MCF 10A (cell line): Measurements from ENCODE around the gene RPS6KA2. TPM values are rescaled to one million over a fixed set of nuclear protein-coding genes. Genes with fewer than 3 reads are reported as not detected.

Experiments used
- BruUV-seq: library from RNA; stranded (reverse); fragments of 400-500 nt; replicated peaks from 2 replicates; lab custom pipeline; 2021; lab: Mats Ljungman, UMichigan
- CTCF ChIA-PET: fragments of 300-600 bp; sonication (Branson Sonifier 250); formaldehyde crosslinking; extraction: SDS; loops from one replicate; lab custom pipeline; 2021; ENCODE audit warnings: antibody characterized with exemption, inconsistent platforms; lab: Yijun Ruan, JAX
- POLR2A ChIA-PET: fragments of 300-600, 350-650 bp; sonication (Branson Sonifier 250); formaldehyde crosslinking; extraction: SDS; loops from one replicate; lab custom pipeline; 2020; ENCODE audit warnings: antibody characterized with exemption, inconsistent platforms; lab: Yijun Ruan, JAX
- DNase-seq: peaks from one replicate; pipeline ENCODE4 v3.0.0-alpha.2; 2018; ENCODE audit not compliant: unreplicated experiment
- H3K27ac Mint-ChIP-seq: one replicate; pipeline ENCODE4 v1.8.0; 2022; ENCODE audit warnings: mild to moderate bottlenecking, low read depth, mixed read lengths; ENCODE audit not compliant: unreplicated experiment
- H3K27me3 Mint-ChIP-seq: one replicate; pipeline ENCODE4 v1.8.0; 2022; ENCODE audit warnings: mixed read lengths; ENCODE audit not compliant: insufficient read depth, unreplicated experiment
- H3K36me3 Mint-ChIP-seq: one replicate; pipeline ENCODE4 v1.8.0; 2022; ENCODE audit warnings: mild to moderate bottlenecking, moderate library complexity, mixed read lengths; ENCODE audit not compliant: insufficient read depth, unreplicated experiment
- H3K4me1 Mint-ChIP-seq: one replicate; pipeline ENCODE4 v1.8.0; 2022; ENCODE audit warnings: mixed read lengths; ENCODE audit not compliant: insufficient read depth, unreplicated experiment
- H3K4me3 Mint-ChIP-seq: one replicate; pipeline ENCODE4 v1.8.0; 2022; ENCODE audit warnings: mild to moderate bottlenecking, moderate library complexity, mixed read lengths; ENCODE audit not compliant: unreplicated experiment
- H3K9me3 Mint-ChIP-seq: one replicate; pipeline ENCODE4 v1.8.0; 2022; ENCODE audit warnings: mixed read lengths; ENCODE audit not compliant: unreplicated experiment
- CTCF ChIP-seq: fragments of 200-600 bp; IDR thresholded peaks from one replicate; pipeline ENCODE4 v1.8.0; 2022; ENCODE audit warnings: antibody characterized with exemption, mild to moderate bottlenecking; ENCODE audit not compliant: unreplicated experiment
- intact Hi-C: fragments of 100-400 bp; cut with micrococcal nuclease; formaldehyde crosslinking; loops from 2 replicates; pipeline ENCODE4 v1.14.1; 2022
- total RNA-seq: library from RNA; stranded (reverse); gene quantifications from 2 replicates; pipeline ENCODE4 v1.2.3, GENCODE V29; 2022

RPS6KA2 gene
- total RNA-seq, 1 experiment from 2014 or later, result 126 TPM

GRCh38 chr6:166610069-166610468 is 17.0 kb downstream of the RPS6KA2 start:
- DNase-seq, result no peak
- H3K9me3 Mint-ChIP-seq, result no peaks in the 10 kb centered on the region
- ChIA-PET POLR2A (interaction anchor here (0.6 kb wide), 1 partner anchor 52 kb away, joined by 4 read pairs; no protein-coding TSS in a partner anchor), CTCF (no interaction called here)
- intact Hi-C loops, result no loop called here
- BruUV-seq, result no TSS peak
- no peaks in the 10 kb centered on the region for H3K27me3 Mint-ChIP-seq
- peaks cover 44% of the 10 kb centered on the region for H3K4me1 Mint-ChIP-seq
- H3K36me3 Mint-ChIP-seq, result peaks cover 35% of the 10 kb centered on the region
- H3K27ac Mint-ChIP-seq, result no peak overlapping the region
- TF ChIP-seq CTCF, result no peak
- no peak overlapping the region for H3K4me3 Mint-ChIP-seq

GRCh38 chr6:166608774-166609173 is 18.3 kb downstream of the RPS6KA2 start:
- Mint-ChIP-seq H3K27ac (peak overlapping the region; percentile 22), H3K4me1 (peaks cover 31% of the 10 kb centered on the region), H3K36me3 (peaks cover 32% of the 10 kb centered on the region), H3K9me3 (no peaks in the 10 kb centered on the region), H3K4me3 (no peak overlapping the region), H3K27me3 (no peaks in the 10 kb centered on the region)
- CTCF ChIA-PET, result no interaction called here
- no peak for TF ChIP-seq CTCF
- no peak for DNase-seq
- intact Hi-C loops, result no loop called here
- BruUV-seq, result no TSS peak
- POLR2A ChIA-PET, result no interaction called here

GRCh38 chr6:166605752-166606151 is 21.3 kb downstream of the RPS6KA2 start:
- no peaks in the 10 kb centered on the region for H3K27me3 Mint-ChIP-seq
- H3K27ac Mint-ChIP-seq, result no peak overlapping the region
- DNase-seq, result no peak
- no peak overlapping the region for H3K4me3 Mint-ChIP-seq
- H3K4me1 Mint-ChIP-seq, result peaks cover 13% of the 10 kb centered on the region
- peaks cover 53% of the 10 kb centered on the region for H3K36me3 Mint-ChIP-seq
- no TSS peak for BruUV-seq
- POLR2A ChIA-PET, result no interaction called here
- intact Hi-C loops, result no loop called here
- CTCF ChIA-PET, result interaction anchor here (0.5 kb wide), 1 partner anchor 8 kb away, joined by 3 read pairs; no protein-coding TSS in a partner anchor
- H3K9me3 Mint-ChIP-seq, result no peaks in the 10 kb centered on the region
- TF ChIP-seq CTCF, result no peak

- no peaks in the 10 kb centered on the region for H3K9me3 Mint-ChIP-seq
- POLR2A ChIA-PET, result interaction anchor here (1.0 to 1.3 kb wide), 2 partner anchors 14 to 16 kb away, joined by 3 to 4 read pairs; no protein-coding TSS in a partner anchor
- H3K4me1 Mint-ChIP-seq, result peaks cover 19% of the 10 kb centered on the region
- no peak overlapping the region for H3K27ac Mint-ChIP-seq
- H3K27me3 Mint-ChIP-seq, result no peaks in the 10 kb centered on the region
- H3K4me3 Mint-ChIP-seq, result no peak overlapping the region
- intact Hi-C loops, result no loop called here
- no TSS peak for BruUV-seq
- no peak for DNase-seq
- no peak for TF ChIP-seq CTCF
- peaks cover 58% of the 10 kb centered on the region for H3K36me3 Mint-ChIP-seq
- CTCF ChIA-PET, result no interaction called here
These were observed 22.1 kb downstream of the RPS6KA2 start for GRCh38 chr6:166604911-166605310.
